H1 (cell line): ENCODE data around the gene LMNTD2.
A peak's percentile ranks its signal among the peaks of the same experiment; 100 is the strongest.

Experiments
- CBX8 ChIP-seq: fragments of 300-800, 300-1000 bp; sonication (generic); IDR thresholded peaks from 2 replicates; pipeline ENCODE4 v1.7.1; 2016; ENCODE audit warnings: low read depth, low read length, borderline replicate concordance
- CTCF ChIP-seq, 3 experiments: IDR thresholded peaks; 1 replicate in 2 of 3; 2 replicates in 1 of 3; pipeline versions ENCODE4 v1.5.1 to v1.6.1; 2011; ENCODE audit warnings: low read length in 3 of 3, mild to moderate bottlenecking in 3 of 3, inconsistent platforms in 2 of 3, low read depth in 1 of 3, moderate library complexity in 1 of 3; ENCODE audit not compliant: insufficient read depth in 1 of 3; ENCODE audit errors: control extremely low read depth in 1 of 3
- EZH2 ChIP-seq: fragments of 200-600 bp; sonication (generic); IDR thresholded peaks from 2 replicates; pipeline ENCODE4 v1.7.1; 2012; ENCODE audit warnings: low read depth, mild to moderate bottlenecking, moderate library complexity, low read length, inconsistent platforms; ENCODE audit not compliant: severe bottlenecking
- GABPA ChIP-seq: IDR thresholded peaks from 2 replicates; pipeline ENCODE4 v1.6.1; 2011; ENCODE audit warnings: mild to moderate bottlenecking, low read length, moderate library complexity, borderline replicate concordance; ENCODE audit not compliant: insufficient read depth
- POLR2A ChIP-seq, 2 experiments: IDR thresholded peaks; 1 replicate in 1 of 2; 2 replicates in 1 of 2; pipeline ENCODE4 v1.6.1; 2011; ENCODE audit warnings: low read depth in 2 of 2, low read length in 2 of 2, mild to moderate bottlenecking in 2 of 2; ENCODE audit errors: control extremely low read depth in 1 of 2
- SP2 ChIP-seq: IDR thresholded peaks from 2 replicates; pipeline ENCODE4 v1.6.1; 2012; ENCODE audit warnings: mild to moderate bottlenecking, low read length, inconsistent platforms
- SP4 ChIP-seq: IDR thresholded peaks from 2 replicates; pipeline ENCODE4 v1.6.1; 2012; ENCODE audit warnings: low read length, inconsistent platforms
- SUZ12 ChIP-seq: fragments of 200-600 bp; sonication (generic); IDR thresholded peaks from 2 replicates; pipeline ENCODE4 v1.6.1; 2012; ENCODE audit warnings: mild to moderate bottlenecking, inconsistent platforms, low read length, moderate library complexity, mixed read lengths

- TF ChIP-seq POLR2A (IDR thresholded peaks at IDR 0.05; ENCODE audit: control extremely low read depth in 1 of 2, low read depth in 2 of 2, low read length in 2 of 2), result no peak
- no peak for TF ChIP-seq GABPA
- TF ChIP-seq SP4, result no peak
- TF ChIP-seq SP2, result no peak
- peak; percentile 19 to 48 (median 41); a peak in 2 of 4 replicates for TF ChIP-seq CTCF (IDR thresholded peaks at IDR 0.05; ENCODE audit: control extremely low read depth in 1 of 3, insufficient read depth in 1 of 3, low read depth in 1 of 3, low read length in 3 of 3)
- TF ChIP-seq EZH2, result no peak
- no peak for TF ChIP-seq SUZ12
- TF ChIP-seq CBX8, result no peak
Measured at GRCh38 chr11:520428-521176, 39.9 kb downstream of the LMNTD2 start.
